ENCODE measurements around the gene NEO1.

NEO1 gene

GRCh38 chr15:73142802-73143762, 90.8 kb downstream of the NEO1 start:
- Histone ChIP-seq H3K4me2 (ENCODE audit: low read length) (no peak overlapping the region), H3K27me3 (ENCODE audit: control insufficient read depth, low read length) (peaks cover 3% of the 10 kb centered on the region; the same call in 1 of the 2 replicates), H3K79me2 (ENCODE audit: control insufficient read depth, low read length) (no peaks in the 10 kb centered on the region), H3F3A (ENCODE audit: control insufficient read depth, insufficient read depth) (no peaks in the 10 kb centered on the region), H3K4me1 (ENCODE audit: control insufficient read depth, low read length) (no peaks in the 10 kb centered on the region), H3K9me2 (replicated peaks; ENCODE audit: control insufficient read depth, low read length) (no peaks in the 10 kb centered on the region), H3K9me3 (ENCODE audit: control insufficient read depth, insufficient read depth, low read length) (no peaks in the 10 kb centered on the region), H3K36me3 (ENCODE audit: control insufficient read depth, low read length) (no peaks in the 10 kb centered on the region), H3K27ac (ENCODE audit: low read depth, low read length) (no peak overlapping the region), H3K4me3 (ENCODE audit: low read length) (no peak overlapping the region), H4K20me1 (ENCODE audit: control insufficient read depth, insufficient read depth, low read depth, low read length) (no peaks in the 10 kb centered on the region)
- TF ChIP-seq CTCF (IDR thresholded peaks at IDR 0.05; ENCODE audit: low read depth, low read length, poor library complexity, severe bottlenecking) (no peak), EZH2phosphoT487 (IDR thresholded peaks at IDR 0.05; ENCODE audit: borderline replicate concordance, low read length) (no peak)

GRCh38 chr15:73143763-73144155, 91.5 kb downstream of the NEO1 start:
- no peaks in the 10 kb centered on the region for H3K9me3 ChIP-seq (ENCODE audit: control insufficient read depth, insufficient read depth, low read length)
- H3K79me2 ChIP-seq (ENCODE audit: control insufficient read depth, low read length): no peaks in the 10 kb centered on the region
- no peak overlapping the region for H3K27ac ChIP-seq (ENCODE audit: low read depth, low read length)
- H3F3A ChIP-seq (ENCODE audit: control insufficient read depth, insufficient read depth): no peaks in the 10 kb centered on the region
- no peaks in the 10 kb centered on the region for H3K4me1 ChIP-seq (ENCODE audit: control insufficient read depth, low read length)
- H4K20me1 ChIP-seq (ENCODE audit: control insufficient read depth, insufficient read depth, low read depth, low read length): no peaks in the 10 kb centered on the region
- TF ChIP-seq EZH2phosphoT487 (IDR thresholded peaks at IDR 0.05; ENCODE audit: borderline replicate concordance, low read length) (no peak), CTCF (IDR thresholded peaks at IDR 0.05; ENCODE audit: low read depth, low read length, poor library complexity, severe bottlenecking) (no peak)
- H3K9me2 ChIP-seq (replicated peaks; ENCODE audit: control insufficient read depth, low read length): no peaks in the 10 kb centered on the region
- no peak overlapping the region for H3K4me2 ChIP-seq (ENCODE audit: low read length)
- peaks cover 3% of the 10 kb centered on the region; the same call in 1 of the 2 replicates for H3K27me3 ChIP-seq (ENCODE audit: control insufficient read depth, low read length)
- no peaks in the 10 kb centered on the region for H3K36me3 ChIP-seq (ENCODE audit: control insufficient read depth, low read length)
- no peak overlapping the region for H3K4me3 ChIP-seq (ENCODE audit: low read length)

- Histone ChIP-seq H3K9me2 (replicated peaks; ENCODE audit: control insufficient read depth, low read length) (no peaks in the 10 kb centered on the region; the same call in 1 of the 2 replicates), H3K36me3 (ENCODE audit: control insufficient read depth, low read length) (no peaks in the 10 kb centered on the region), H3K27ac (ENCODE audit: low read depth, low read length) (no peak overlapping the region), H3F3A (ENCODE audit: control insufficient read depth, insufficient read depth) (no peaks in the 10 kb centered on the region), H4K20me1 (ENCODE audit: control insufficient read depth, insufficient read depth, low read depth, low read length) (no peaks in the 10 kb centered on the region), H3K79me2 (ENCODE audit: control insufficient read depth, low read length) (no peaks in the 10 kb centered on the region), H3K4me1 (ENCODE audit: control insufficient read depth, low read length) (no peaks in the 10 kb centered on the region), H3K4me3 (ENCODE audit: low read length) (no peak overlapping the region), H3K9me3 (ENCODE audit: control insufficient read depth, insufficient read depth, low read length) (no peaks in the 10 kb centered on the region), H3K27me3 (ENCODE audit: control insufficient read depth, low read length) (peaks cover 3% of the 10 kb centered on the region; the same call in 1 of the 2 replicates), H3K4me2 (ENCODE audit: low read length) (no peak overlapping the region)
- no peak for TF ChIP-seq CTCF (IDR thresholded peaks at IDR 0.05; ENCODE audit: low read depth, low read length, poor library complexity, severe bottlenecking)
- no peak for TF ChIP-seq EZH2phosphoT487 (IDR thresholded peaks at IDR 0.05; ENCODE audit: borderline replicate concordance, low read length)
Measured at GRCh38 chr15:73146419-73146818, 94.2 kb downstream of the NEO1 start.
